Heart left ventricle (tissue), 16 donors: ENCODE results near the gene GNB1L. TPM values are rescaled to one million over a fixed set of nuclear protein-coding genes. Genes with fewer than 3 reads are reported as not detected.

ENCODE experiments used
- ATAC-seq, 4 donors: fragments of 200-7000 bp; cut with Tn5 transposase; one replicate each; pipeline ENCODE4 v1.9.1; 2020 to 2022; ENCODE audit warnings: moderate library complexity in 4 of 4, mild to moderate bottlenecking in 3 of 4, moderate number of reproducible peaks in 1 of 4
- DNase-seq, 5 donors: peaks; one replicate each; pipeline ENCODE4 v3.0.0-alpha.2; 2020
- H3K27ac ChIP-seq, 12 donors: fragments of 200-600 bp; sonication (generic) in 4 of 12; one replicate each; pipeline versions ENCODE4 v1.5.0 to v1.8.0; 2016 to 2022; ENCODE audit warnings: mild to moderate bottlenecking in 2 of 12
- H3K27me3 ChIP-seq, 9 donors: fragments of 200-600 bp; sonication (generic) in 2 of 9; one replicate each; pipeline versions ENCODE4 v1.5.1 to v1.8.0; 2016 to 2022; ENCODE audit warnings: mild to moderate bottlenecking in 3 of 9
- H3K36me3 ChIP-seq, 9 donors: fragments of 200-600 bp; sonication (generic) in 2 of 9; one replicate each; pipeline versions ENCODE4 v1.5.0 to v1.8.0; 2018 to 2022; ENCODE audit warnings: mild to moderate bottlenecking in 2 of 9
- H3K4me1 ChIP-seq, 12 donors: fragments of 200-600 bp; sonication (generic) in 4 of 12; one replicate each; pipeline versions ENCODE4 v1.5.0 to v1.8.0; 2016 to 2022; ENCODE audit warnings: mild to moderate bottlenecking in 3 of 12
- H3K4me3 ChIP-seq, 12 donors: fragments of 200-600 bp; sonication (generic) in 4 of 12; one replicate each; pipeline versions ENCODE4 v1.5.0 to v1.8.0; 2017 to 2022; ENCODE audit warnings: mild to moderate bottlenecking in 9 of 12, moderate library complexity in 4 of 12
- H3K9me3 ChIP-seq, 12 donors: fragments of 200-600 bp; sonication (generic) in 4 of 12; one replicate each; pipeline versions ENCODE4 v1.5.0 to v1.8.0; 2016 to 2022; ENCODE audit warnings: mild to moderate bottlenecking in 1 of 12
- POLR2A ChIP-seq, 2 donors: fragments of 450-650 bp; IDR thresholded peaks; one replicate each; pipeline ENCODE4 v1.6.1; 2017; ENCODE audit warnings: antibody characterized with exemption in 2 of 2, mild to moderate bottlenecking in 2 of 2, moderate library complexity in 2 of 2
- WGBS, 4 donors: extraction: QIAGEN DNeasy Blood & Tissue Kit in 2 of 4; methylation state at CpG; one replicate each; pipeline versions ENCODE4 v1.1.5 to v1.1.7; 2013 to 2018; 5-methylcytosine and 5-hydroxymethylcytosine counted together
- intact Hi-C, 10 donors: fragments of 100-400 bp; cut with DNase I; formaldehyde crosslinking; loops; one replicate each; pipeline versions ENCODE4 v1.11.1 to v1.14.2; 2022
- polyA plus RNA-seq, 2 donors: library from polyadenylated mRNA; stranded (reverse); fragments of 200-250 nt; gene quantifications; one replicate each; pipeline ENCODE4 v1.2.3, GENCODE V29; 2013
- total RNA-seq, 9 donors: library from RNA; depleted of rRNA in 2 of 9; stranded (reverse); fragments of >200 nt in 2 of 9; fragmentation: NEBNext Ultra II Directional in 3 of 9; extraction: Animal tissue kit (Norgen Biotek cat#: 25700) in 3 of 9; gene quantifications; one replicate each; pipeline versions ENCODE4 v1.1.0 to v1.2.4, GENCODE V29; 2016 to 2023
- TF ChIP-seq, protein P1 (sequence below), 12 donors: fragments of 200-600 bp; sonication (generic) in 4 of 12; IDR thresholded peaks; one replicate each; pipeline versions ENCODE4 v1.5.0 to v1.8.0; 2018 to 2022; ENCODE audit warnings: antibody characterized with exemption in 12 of 12, mild to moderate bottlenecking in 5 of 12
- donor health status: ischemic (EF 13 %, LVEDD 7.1; RV severe dilation, severe dysfunction).
- donor health status: healthy with polysubstance abuse.
- donor health status: DM: no; HTN: yes; CAD: no.
- donor health status: DM: no; HTN: no; CAD: no.
- donor health status: ischemic (EF 25% LVEDD 6.9; RV normal size, moderate dysfunction).
- donor health status: ischemic (EF 25% LVEDD 5.7; RV mildly dilated, moderate dysfunction).
- donor health status: healthy.
- donor health status: DM: yes; HTN: yes; CAD: no.
- donor health status: ischemic (EF 35%, LVEDD 5.7; RV mildly dilated, moderate dysfunction).
- donor health status: nonischemic (EF 11% LVEDD 7.7; RV severe dilation, severe dysfunction).
- donor health status: DM: yes; HTN: yes; CAD: no.
- donor health status: PGD.
- donor health status: ischemic (EF 29% LVEDD 5.4; RV normal size, mild dysfunction).
- donor health status: nonischemic (EF 23%, LVEDD 6.1; RV moderate dilation, normal function).

GNB1L gene
- total and polyA plus RNA-seq, 11 donors: 1.6 to 9.2 (median 2.4) TPM

DNA sequence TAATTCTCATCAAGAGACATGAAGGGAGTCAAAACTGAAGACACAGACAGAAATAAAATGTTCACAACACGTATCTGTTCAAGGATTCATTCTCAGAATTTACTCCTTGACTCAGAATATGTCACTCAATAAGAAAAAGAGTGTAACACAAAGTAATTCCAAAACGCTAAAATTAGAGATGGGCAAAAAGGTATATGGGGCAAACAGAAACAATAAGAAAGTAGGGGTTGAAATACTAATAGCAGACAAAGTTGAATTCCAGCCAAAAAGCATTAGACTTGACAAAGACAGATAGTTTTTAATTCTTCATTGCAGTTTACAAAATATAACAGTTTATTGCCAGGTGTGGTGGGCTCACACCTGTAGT lies 26.7 kb downstream of the GNB1L start:
- no peak for ATAC-seq
- no peaks in the 10 kb centered on the region for H3K9me3 ChIP-seq
- no peak overlapping the region for H3K27ac ChIP-seq
- no peaks in the 10 kb centered on the region for H3K36me3 ChIP-seq
- H3K4me3 ChIP-seq: no peak overlapping the region
- no peak for DNase-seq
- intact Hi-C loops: no loop called here
- H3K4me1 ChIP-seq: no peaks in the 10 kb centered on the region
- TF ChIP-seq, protein P1, sequence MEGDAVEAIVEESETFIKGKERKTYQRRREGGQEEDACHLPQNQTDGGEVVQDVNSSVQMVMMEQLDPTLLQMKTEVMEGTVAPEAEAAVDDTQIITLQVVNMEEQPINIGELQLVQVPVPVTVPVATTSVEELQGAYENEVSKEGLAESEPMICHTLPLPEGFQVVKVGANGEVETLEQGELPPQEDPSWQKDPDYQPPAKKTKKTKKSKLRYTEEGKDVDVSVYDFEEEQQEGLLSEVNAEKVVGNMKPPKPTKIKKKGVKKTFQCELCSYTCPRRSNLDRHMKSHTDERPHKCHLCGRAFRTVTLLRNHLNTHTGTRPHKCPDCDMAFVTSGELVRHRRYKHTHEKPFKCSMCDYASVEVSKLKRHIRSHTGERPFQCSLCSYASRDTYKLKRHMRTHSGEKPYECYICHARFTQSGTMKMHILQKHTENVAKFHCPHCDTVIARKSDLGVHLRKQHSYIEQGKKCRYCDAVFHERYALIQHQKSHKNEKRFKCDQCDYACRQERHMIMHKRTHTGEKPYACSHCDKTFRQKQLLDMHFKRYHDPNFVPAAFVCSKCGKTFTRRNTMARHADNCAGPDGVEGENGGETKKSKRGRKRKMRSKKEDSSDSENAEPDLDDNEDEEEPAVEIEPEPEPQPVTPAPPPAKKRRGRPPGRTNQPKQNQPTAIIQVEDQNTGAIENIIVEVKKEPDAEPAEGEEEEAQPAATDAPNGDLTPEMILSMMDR (IDR thresholded peaks at IDR 0.05): no peak
- TF ChIP-seq POLR2A (IDR thresholded peaks at IDR 0.05): no peak
- 88 to 96% (median 91%) methylated on average over 2 of the region's 2 CpGs for WGBS, 4 donors
- no peaks in the 10 kb centered on the region for H3K27me3 ChIP-seq

GRCh38 chr22:19827341-19828034 lies 27.2 kb downstream of the GNB1L start:
- Histone ChIP-seq H3K27me3 (no peaks in the 10 kb centered on the region), H3K4me3 (no peak overlapping the region), H3K36me3 (no peaks in the 10 kb centered on the region), H3K9me3 (no peaks in the 10 kb centered on the region), H3K4me1 (no peaks in the 10 kb centered on the region), H3K27ac (no peak overlapping the region)
- no peak for TF ChIP-seq POLR2A (IDR thresholded peaks at IDR 0.05)
- TF ChIP-seq, protein P1 (IDR thresholded peaks at IDR 0.05): no peak
- intact Hi-C loops: no loop called here
- no peak for ATAC-seq
- DNase-seq: no peak
- WGBS, 4 donors: 85 to 90% (median 88%) methylated on average over 10 of the region's 10 CpGs

DNA sequence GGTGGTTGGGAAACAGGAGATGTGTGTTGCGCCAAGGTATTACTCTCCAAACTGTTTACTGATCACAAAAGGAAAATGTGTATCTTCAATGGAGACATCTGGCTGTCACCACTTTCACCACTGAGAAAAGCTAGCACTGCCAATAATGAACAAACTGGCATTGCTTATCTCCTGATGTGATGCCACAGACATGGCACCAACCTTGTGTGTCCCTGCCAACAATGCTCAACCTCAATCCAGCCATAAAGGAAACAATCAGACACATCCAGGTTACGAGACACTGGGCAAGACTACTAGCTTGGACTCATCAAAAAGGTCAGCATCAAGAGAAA lies 28.1 kb downstream of the GNB1L start:
- no peak overlapping the region for H3K4me3 ChIP-seq
- no peak for TF ChIP-seq POLR2A (IDR thresholded peaks at IDR 0.05)
- TF ChIP-seq, protein P1 (IDR thresholded peaks at IDR 0.05): no peak
- no peaks in the 10 kb centered on the region for H3K4me1 ChIP-seq
- no peak for DNase-seq
- H3K36me3 ChIP-seq: no peaks in the 10 kb centered on the region
- intact Hi-C loops: no loop called here
- whole genome bisulfite sequencing, 4 donors: 45 to 93% (median 72%) methylated on average over 2 of the region's 2 CpGs
- ATAC-seq: no peak
- no peaks in the 10 kb centered on the region for H3K9me3 ChIP-seq
- no peak overlapping the region for H3K27ac ChIP-seq
- no peaks in the 10 kb centered on the region for H3K27me3 ChIP-seq

- intact Hi-C loops: no loop called here
- Histone ChIP-seq H3K27me3 (no peaks in the 10 kb centered on the region), H3K4me3 (no peak overlapping the region), H3K27ac (no peak overlapping the region), H3K4me1 (no peaks in the 10 kb centered on the region), H3K36me3 (no peaks in the 10 kb centered on the region), H3K9me3 (no peaks in the 10 kb centered on the region)
- WGBS, 4 donors: 89 to 95% (median 94%) methylated on average over 7 of the region's 7 CpGs
- TF ChIP-seq, protein P1 (IDR thresholded peaks at IDR 0.05): no peak
- TF ChIP-seq POLR2A (IDR thresholded peaks at IDR 0.05): no peak
- no peak for ATAC-seq
- DNase-seq: no peak
Observed at GRCh38 chr22:19825904-19826618, 28.6 kb downstream of the GNB1L start.
